GM10248 (cell line): ENCODE measurements around the gene NEU2.

Experiments
- CTCF ChIA-PET: fragments of 300-600 bp; sonication (Branson Sonifier 250); formaldehyde crosslinking; extraction: SDS; loops from one replicate; lab custom pipeline; 2021; ENCODE audit warnings: antibody characterized with exemption; lab: Yijun Ruan, JAX
- POLR2A ChIA-PET: fragments of 350-650 bp; sonication (Branson Sonifier 250); formaldehyde crosslinking; extraction: SDS; loops from one replicate; lab custom pipeline; 2020; ENCODE audit warnings: antibody characterized with exemption; lab: Yijun Ruan, JAX
- DNase-seq: peaks from one replicate; pipeline ENCODE4 v3.0.0; 2012; ENCODE audit errors: extremely low spot score
- TF ChIP-seq, protein P1 (sequence below): IDR thresholded peaks from 2 replicates; pipeline ENCODE4 v1.5.1; 2012; ENCODE audit warnings: mild to moderate bottlenecking, low read depth; ENCODE audit errors: extremely low read depth, missing control alignments, control extremely low read depth

Gene NEU2

DNA sequence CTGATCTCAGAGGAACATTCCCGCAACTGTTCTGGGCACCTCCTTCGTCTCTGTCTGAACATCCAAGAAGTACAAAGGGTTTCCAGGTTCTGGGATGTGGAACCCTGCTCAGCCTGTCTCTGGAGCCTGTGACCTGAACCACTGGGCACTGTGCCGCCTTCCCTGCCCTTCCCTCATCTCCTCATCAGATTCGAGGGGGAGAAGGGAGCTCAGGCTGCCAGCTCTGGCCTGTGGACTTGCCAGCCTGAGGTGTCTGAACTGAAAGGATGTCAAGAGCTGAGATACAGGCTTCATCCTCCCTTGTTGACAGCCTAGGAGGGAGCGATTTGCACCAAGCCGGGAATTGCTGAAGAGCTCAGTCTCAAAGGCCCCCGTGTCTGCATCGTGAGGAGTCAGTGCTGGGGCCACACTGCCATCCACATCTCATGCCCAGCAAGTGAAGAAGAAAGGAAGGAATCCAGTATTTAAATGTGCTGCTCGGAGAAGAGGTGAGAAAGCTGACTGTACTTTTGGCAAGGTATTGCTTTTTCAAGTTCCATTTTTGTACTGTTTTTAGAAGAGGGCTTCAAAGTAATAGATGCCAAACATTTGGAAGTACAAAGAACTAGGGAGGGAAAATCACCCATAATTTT is 12.6 kb downstream of the NEU2 start:
- DNase-seq: no peak
- ChIA-PET CTCF (interaction anchor here (1.4 to 4.4 kb wide), 4 partner anchors 9 to 16 kb away, joined by 5 to 32 read pairs (median 15); partner anchors contain the start of gene INPP5D), POLR2A (no interaction called here)
- TF ChIP-seq, protein P1, sequence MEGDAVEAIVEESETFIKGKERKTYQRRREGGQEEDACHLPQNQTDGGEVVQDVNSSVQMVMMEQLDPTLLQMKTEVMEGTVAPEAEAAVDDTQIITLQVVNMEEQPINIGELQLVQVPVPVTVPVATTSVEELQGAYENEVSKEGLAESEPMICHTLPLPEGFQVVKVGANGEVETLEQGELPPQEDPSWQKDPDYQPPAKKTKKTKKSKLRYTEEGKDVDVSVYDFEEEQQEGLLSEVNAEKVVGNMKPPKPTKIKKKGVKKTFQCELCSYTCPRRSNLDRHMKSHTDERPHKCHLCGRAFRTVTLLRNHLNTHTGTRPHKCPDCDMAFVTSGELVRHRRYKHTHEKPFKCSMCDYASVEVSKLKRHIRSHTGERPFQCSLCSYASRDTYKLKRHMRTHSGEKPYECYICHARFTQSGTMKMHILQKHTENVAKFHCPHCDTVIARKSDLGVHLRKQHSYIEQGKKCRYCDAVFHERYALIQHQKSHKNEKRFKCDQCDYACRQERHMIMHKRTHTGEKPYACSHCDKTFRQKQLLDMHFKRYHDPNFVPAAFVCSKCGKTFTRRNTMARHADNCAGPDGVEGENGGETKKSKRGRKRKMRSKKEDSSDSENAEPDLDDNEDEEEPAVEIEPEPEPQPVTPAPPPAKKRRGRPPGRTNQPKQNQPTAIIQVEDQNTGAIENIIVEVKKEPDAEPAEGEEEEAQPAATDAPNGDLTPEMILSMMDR: no peak

DNA sequence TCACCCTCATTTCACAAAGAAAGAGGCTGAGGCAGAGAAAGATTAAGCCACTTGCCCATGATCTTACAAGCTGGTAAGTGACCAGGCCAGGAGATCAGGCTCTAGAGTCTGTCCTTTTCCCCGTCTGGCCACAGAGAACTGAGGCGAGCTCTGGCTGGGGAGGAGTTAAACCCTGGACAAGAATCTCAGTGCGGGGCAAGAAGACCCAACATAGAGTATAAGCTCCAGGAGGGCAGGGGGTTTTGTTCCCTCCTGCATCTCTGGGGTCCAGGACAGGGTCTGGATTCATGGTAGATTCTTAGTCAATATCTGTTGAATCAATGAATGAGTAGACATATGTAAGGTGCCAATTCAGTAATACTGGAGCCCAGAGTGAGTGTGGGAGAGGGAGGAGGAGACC is 14.7 kb downstream of the NEU2 start:
- POLR2A ChIA-PET: interaction anchor here (0.6 kb wide), 1 partner anchor 14 kb away, joined by 4 read pairs; no protein-coding TSS in a partner anchor
- CTCF ChIA-PET: interaction anchor here (0.9 to 4.1 kb wide), 8 partner anchors 10 to 194 kb away, joined by 3 to 20 read pairs (median 4); partner anchors contain the start of gene INPP5D
- no peak for DNase-seq
- TF ChIP-seq, protein P1: no peak

DNA sequence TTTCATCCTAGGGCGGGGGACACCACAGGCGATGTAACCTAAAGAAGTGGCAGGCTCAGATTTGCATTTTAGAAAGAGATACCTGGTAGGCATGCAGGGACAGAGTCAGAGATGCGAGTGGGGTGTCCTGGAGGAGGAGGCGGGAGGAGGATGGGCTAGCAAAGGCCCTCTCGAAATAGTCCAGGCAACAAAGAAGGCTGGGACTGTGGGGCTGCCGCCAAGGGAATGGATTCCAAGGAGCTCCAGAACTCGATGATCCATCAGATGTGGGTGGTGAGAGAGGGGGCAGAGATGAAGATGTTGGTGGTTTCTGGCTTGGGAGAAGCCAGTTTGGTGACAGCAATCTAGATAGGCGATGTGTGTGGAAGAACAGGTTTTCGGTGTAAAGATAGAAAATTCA is 15.2 kb downstream of the NEU2 start:
- no peak for DNase-seq
- POLR2A ChIA-PET: no interaction called here
- CTCF ChIA-PET: interaction anchor here (0.9 to 4.1 kb wide), 12 partner anchors 8 to 206 kb away, joined by 3 to 20 read pairs (median 4); partner anchors contain the start of gene INPP5D
- TF ChIP-seq, protein P1: no peak

DNA sequence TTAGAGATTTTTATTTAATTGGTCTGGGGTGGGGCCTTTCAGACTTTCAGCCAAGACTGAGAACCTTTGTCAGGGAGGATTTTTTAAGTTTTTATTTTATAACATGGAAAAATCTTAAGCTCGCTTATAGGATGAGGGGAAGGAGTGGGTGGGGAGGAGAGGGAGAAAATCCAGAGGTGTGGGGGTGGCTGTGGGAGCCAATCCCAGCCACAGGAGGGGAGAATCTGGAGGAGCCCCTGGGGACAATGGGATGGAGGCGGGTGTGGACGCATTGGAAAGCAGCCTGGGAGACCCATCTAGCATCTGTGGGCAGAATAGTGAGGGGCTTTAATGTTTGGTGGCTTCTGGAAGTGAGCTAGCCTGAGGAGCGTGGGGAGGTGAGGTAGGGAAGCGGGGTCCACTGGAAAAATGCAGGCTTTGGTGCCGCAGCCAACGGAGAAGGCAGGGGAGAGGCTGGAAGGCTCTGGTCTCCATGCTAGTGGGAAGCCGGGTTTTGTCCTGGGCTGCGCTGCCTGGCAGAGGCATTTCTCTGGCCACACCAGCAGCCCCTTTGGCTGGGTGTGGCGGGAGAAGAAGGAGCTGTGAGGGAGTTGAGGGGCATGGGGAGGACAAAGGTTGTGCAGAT is 16.2 kb downstream of the NEU2 start:
- ChIA-PET POLR2A (no interaction called here), CTCF (interaction anchor here (1.1 to 4.1 kb wide), 11 partner anchors 8 to 207 kb away, joined by 3 to 20 read pairs (median 5); partner anchors contain the start of gene INPP5D)
- no peak for DNase-seq
- TF ChIP-seq, protein P1: no peak

DNA sequence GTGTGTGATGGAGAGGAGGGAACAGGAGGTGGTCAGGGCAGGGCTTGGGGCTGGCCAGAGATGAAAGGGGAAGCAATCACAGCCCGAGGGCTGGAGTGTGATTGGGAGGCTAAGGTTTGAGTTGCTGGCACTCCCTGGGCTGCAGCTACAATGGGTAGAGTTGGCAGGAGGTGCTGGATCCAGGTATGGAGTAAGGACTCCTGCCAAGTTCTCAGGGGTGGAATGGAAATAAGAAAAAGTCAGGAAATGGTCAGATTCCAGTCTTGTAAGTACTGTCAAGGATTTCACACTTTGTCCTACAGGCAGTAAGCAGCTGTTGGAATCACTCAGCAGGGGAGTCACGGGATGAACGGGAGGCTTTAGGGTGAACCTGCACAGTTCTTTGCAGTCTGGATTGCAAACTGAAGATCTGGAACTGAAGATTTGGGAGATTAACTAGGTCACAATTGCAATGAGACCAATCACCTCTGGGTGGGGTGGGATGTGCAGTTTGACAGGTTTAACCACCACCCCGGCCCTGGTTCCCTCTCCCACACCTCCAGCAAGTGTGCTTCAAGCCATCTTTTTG is 16.8 kb downstream of the NEU2 start:
- ChIA-PET POLR2A (no interaction called here), CTCF (interaction anchor here (0.8 to 4.1 kb wide), 5 partner anchors 12 to 207 kb away, joined by 3 to 20 read pairs (median 5); partner anchors contain the start of genes ATG16L1 and INPP5D)
- DNase-seq: no peak
- TF ChIP-seq, protein P1: no peak
